H54 (cell line): ENCODE measurements around the gene IMPG2.
"Not testable (repeated sequence)": the region's sequence is repeated elsewhere in the genome, so short reads cannot be mapped to it uniquely, and the experiment has no call there.

Experiments
- DNase-seq: peaks from one replicate; pipeline ENCODE4 v3.0.0; 2011; ENCODE audit warnings: low spot score, mixed read lengths; ENCODE audit not compliant: insufficient read length
- FAIRE-seq: peaks from 3 replicates; lab custom pipeline; 2011; peaks lifted over from hg19 to GRCh38; lab: Jason Lieb, UNC
- POLR2A ChIP-seq: IDR thresholded peaks from 2 replicates; pipeline ENCODE4 v1.6.1; 2011; ENCODE audit warnings: low read depth, mild to moderate bottlenecking, low read length

Gene IMPG2

GRCh38 chr3:101320475-101320874, at the start of gene IMPG2:
IMPG2 (minus strand) TSS chr3:101320575; CDS start chr3:101320372, 203 bp downstream.
- DNase-seq: no peak
- no peak for TF ChIP-seq POLR2A
- FAIRE-seq: no peak

- no peak for FAIRE-seq
- no peak for DNase-seq
- no peak for TF ChIP-seq POLR2A
Measured at GRCh38 chr3:101362406-101362805, 42.0 kb upstream of the IMPG2 start.

GRCh38 chr3:101351829-101352228, 31.5 kb upstream of the IMPG2 start:
- no peak for TF ChIP-seq POLR2A
- DNase-seq (no peak), FAIRE-seq (peak; percentile 64)

- FAIRE-seq (no peak), DNase-seq (no peak)
- no peak for TF ChIP-seq POLR2A
Measured at GRCh38 chr3:101340591-101340990, 20.2 kb upstream of the IMPG2 start.

GRCh38 chr3:101333883-101334282, 13.5 kb upstream of the IMPG2 start:
- TF ChIP-seq POLR2A: no peak
- no peak for FAIRE-seq
- no peak for DNase-seq

- FAIRE-seq (no peak), DNase-seq (no peak)
- TF ChIP-seq POLR2A: no peak
Measured at GRCh38 chr3:101329016-101329673, 8.8 kb upstream of the IMPG2 start.

- TF ChIP-seq POLR2A: no peak
- DNase-seq: no peak
- FAIRE-seq: no peak
Measured at GRCh38 chr3:101325393-101326134, 5.2 kb upstream of the IMPG2 start.

GRCh38 chr3:101319531-101319930, 844 bp downstream of the IMPG2 start:
- FAIRE-seq (no peak), DNase-seq (no peak)
- no peak for TF ChIP-seq POLR2A

- no peak for FAIRE-seq
- DNase-seq: no peak
- no peak for TF ChIP-seq POLR2A
Measured at GRCh38 chr3:101312545-101312944, 7.8 kb downstream of the IMPG2 start.

GRCh38 chr3:101311676-101312075, 8.7 kb downstream of the IMPG2 start:
- no peak for FAIRE-seq
- no peak for DNase-seq
- TF ChIP-seq POLR2A: no peak

GRCh38 chr3:101310978-101311375, 9.4 kb downstream of the IMPG2 start:
- no peak for DNase-seq
- TF ChIP-seq POLR2A: no peak
- no peak for FAIRE-seq

GRCh38 chr3:101308147-101308772, 12.1 kb downstream of the IMPG2 start:
- DNase-seq, FAIRE-seq: not testable (repeated sequence)

- DNase-seq: no peak
- no peak for TF ChIP-seq POLR2A
- no peak for FAIRE-seq
Measured at GRCh38 chr3:101303836-101304235, 16.5 kb downstream of the IMPG2 start.

- FAIRE-seq (peak; percentile 23), DNase-seq (no peak)
- TF ChIP-seq POLR2A: no peak
Measured at GRCh38 chr3:101303089-101303731, 17.2 kb downstream of the IMPG2 start.
